Measurements from ENCODE around the gene MLYCD.

- TF ChIP-seq CTCF (IDR thresholded peaks at IDR 0.05) (no peak), POLR2A (IDR thresholded peaks at IDR 0.05) (no peak)
Measured at GRCh38 chr16:83930730-83931500, 32.0 kb downstream of the MLYCD start.
